Muscle layer of duodenum (tissue), 2 donors: ENCODE measurements around the gene RPS6KA2.

Source experiments
- H3K27ac ChIP-seq: one replicate; pipeline ENCODE4 v1.7.0; 2013; ENCODE audit warnings: mild to moderate bottlenecking, low read length
- H3K27me3 ChIP-seq: one replicate; pipeline ENCODE4 v1.7.0; 2013; ENCODE audit warnings: low read depth, mild to moderate bottlenecking, control low read depth, low read length
- H3K36me3 ChIP-seq, 2 donors: one replicate each; pipeline ENCODE4 v1.7.0; 2013; ENCODE audit warnings: low read length in 2 of 2, control low read depth in 1 of 2, mild to moderate bottlenecking in 1 of 2; ENCODE audit not compliant: insufficient read depth in 2 of 2, control insufficient read depth in 1 of 2
- H3K4me1 ChIP-seq, 2 donors: one replicate each; pipeline ENCODE4 v1.7.0; 2013; ENCODE audit warnings: low read length in 2 of 2, mild to moderate bottlenecking in 2 of 2, control low read depth in 1 of 2, moderate library complexity in 1 of 2; ENCODE audit not compliant: insufficient read depth in 2 of 2, control insufficient read depth in 1 of 2
- H3K4me3 ChIP-seq, 2 donors: one replicate each; pipeline ENCODE4 v1.7.0; 2013; ENCODE audit warnings: low read length in 2 of 2, low read depth in 1 of 2, mild to moderate bottlenecking in 1 of 2
- H3K9me3 ChIP-seq, 2 donors: one replicate each; pipeline ENCODE4 v1.7.0; 2013; ENCODE audit warnings: low read length in 2 of 2, control low read depth in 1 of 2, mild to moderate bottlenecking in 1 of 2; ENCODE audit not compliant: control insufficient read depth in 1 of 2
- donor health status: healthy.

Gene RPS6KA2

DNA sequence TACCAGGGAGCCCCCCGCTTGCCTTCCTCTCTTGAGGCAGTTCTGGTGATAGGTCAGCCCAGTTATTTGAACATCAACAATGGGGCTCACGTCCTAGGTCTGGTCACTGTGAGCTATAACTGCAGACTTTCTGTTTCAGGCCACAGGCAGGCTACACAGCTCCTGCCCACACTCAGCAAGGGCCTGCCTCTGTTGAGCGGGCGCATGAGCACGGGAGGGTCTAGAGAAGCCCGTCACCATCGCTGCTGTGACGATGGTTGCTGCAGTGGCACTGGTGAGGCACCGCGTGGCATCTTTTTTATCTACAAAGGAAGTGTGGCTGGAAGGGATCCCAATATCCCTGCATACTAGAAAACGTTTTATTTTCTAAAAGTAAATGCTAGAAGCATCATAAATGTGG, 118.3 kb downstream of the RPS6KA2 start:
- no peaks in the 10 kb centered on the region for H3K27me3 ChIP-seq
- no peaks in the 10 kb centered on the region for H3K4me1 ChIP-seq
- H3K4me3 ChIP-seq: no peak overlapping the region
- H3K27ac ChIP-seq: no peak overlapping the region
- no peaks in the 10 kb centered on the region for H3K9me3 ChIP-seq
- peaks cover 13 to 51% of the 10 kb centered on the region in 2 donors for H3K36me3 ChIP-seq

- H3K36me3 ChIP-seq: peaks cover 15 to 58% of the 10 kb centered on the region in 2 donors
- no peak overlapping the region for H3K27ac ChIP-seq
These were observed 119.1 kb downstream of the RPS6KA2 start for GRCh38 chr6:166507809-166508564.

GRCh38 chr6:166507380-166507779, 119.7 kb downstream of the RPS6KA2 start:
- H3K4me1 ChIP-seq: no peaks in the 10 kb centered on the region
- H3K4me3 ChIP-seq: no peak overlapping the region
- peaks cover 15 to 58% of the 10 kb centered on the region in 2 donors for H3K36me3 ChIP-seq
- H3K9me3 ChIP-seq: no peaks in the 10 kb centered on the region
- H3K27ac ChIP-seq: no peak overlapping the region
- no peaks in the 10 kb centered on the region for H3K27me3 ChIP-seq

More at GRCh38 chr6:166507809-166508564, 119.1 kb downstream of the RPS6KA2 start:
- no peaks in the 10 kb centered on the region for H3K27me3 ChIP-seq
- H3K4me3 ChIP-seq: no peak overlapping the region
- no peaks in the 10 kb centered on the region for H3K9me3 ChIP-seq
- no peaks in the 10 kb centered on the region for H3K4me1 ChIP-seq

DNA sequence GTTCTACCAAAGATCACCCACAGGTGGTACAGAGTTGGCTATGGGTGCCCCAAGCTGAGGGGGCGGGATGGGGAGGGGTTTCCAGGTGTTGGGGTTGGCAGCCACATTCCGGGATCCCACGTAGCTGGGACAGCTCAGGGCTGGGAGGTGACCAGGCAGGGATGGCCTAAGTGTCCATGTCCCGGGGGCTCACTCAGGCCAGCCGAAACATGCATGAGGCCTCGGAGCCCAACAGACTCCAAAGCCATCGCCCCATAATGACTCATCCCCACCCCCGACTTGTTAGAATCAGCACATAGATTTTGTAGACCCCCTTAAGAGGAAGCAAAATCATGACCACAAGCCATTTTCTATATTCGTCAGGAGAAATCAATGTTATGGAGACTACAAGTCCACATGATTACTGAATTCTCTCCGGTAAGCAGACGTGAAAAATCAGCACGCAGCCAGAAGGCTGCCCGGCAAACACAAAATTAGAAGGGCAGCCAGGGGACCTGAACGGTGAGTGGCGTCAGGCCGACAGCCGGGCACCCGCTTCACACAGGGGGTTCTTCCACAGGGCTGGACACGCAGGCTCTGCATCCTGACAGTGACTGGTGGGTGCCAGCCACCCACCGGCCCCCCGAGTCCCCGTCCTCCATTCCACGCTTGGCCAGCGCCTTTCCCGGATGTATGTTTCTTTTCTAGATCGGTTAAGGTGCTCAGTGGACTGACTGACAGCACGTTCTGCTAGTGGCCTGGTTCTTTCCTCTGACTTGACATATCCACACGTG, 121.7 kb downstream of the RPS6KA2 start:
- Histone ChIP-seq H3K27ac (no peak overlapping the region), H3K36me3 (peaks cover 15 to 69% of the 10 kb centered on the region in 2 donors), H3K27me3 (no peaks in the 10 kb centered on the region), H3K9me3 (no peaks in the 10 kb centered on the region), H3K4me1 (no peaks in the 10 kb centered on the region), H3K4me3 (no peak overlapping the region)

GRCh38 chr6:166504100-166504499, 123.0 kb downstream of the RPS6KA2 start:
- peaks cover 15 to 71% of the 10 kb centered on the region in 2 donors for H3K36me3 ChIP-seq
- no peaks in the 10 kb centered on the region for H3K4me1 ChIP-seq
- H3K27me3 ChIP-seq: no peaks in the 10 kb centered on the region
- H3K9me3 ChIP-seq: no peaks in the 10 kb centered on the region
- H3K27ac ChIP-seq: no peak overlapping the region
- no peak overlapping the region for H3K4me3 ChIP-seq

GRCh38 chr6:166503167-166503744, 123.8 kb downstream of the RPS6KA2 start:
- Histone ChIP-seq H3K9me3 (no peaks in the 10 kb centered on the region), H3K4me3 (no peak overlapping the region), H3K4me1 (no peaks in the 10 kb centered on the region), H3K27me3 (no peaks in the 10 kb centered on the region), H3K36me3 (peaks cover 15 to 71% of the 10 kb centered on the region in 2 donors), H3K27ac (no peak overlapping the region)

DNA sequence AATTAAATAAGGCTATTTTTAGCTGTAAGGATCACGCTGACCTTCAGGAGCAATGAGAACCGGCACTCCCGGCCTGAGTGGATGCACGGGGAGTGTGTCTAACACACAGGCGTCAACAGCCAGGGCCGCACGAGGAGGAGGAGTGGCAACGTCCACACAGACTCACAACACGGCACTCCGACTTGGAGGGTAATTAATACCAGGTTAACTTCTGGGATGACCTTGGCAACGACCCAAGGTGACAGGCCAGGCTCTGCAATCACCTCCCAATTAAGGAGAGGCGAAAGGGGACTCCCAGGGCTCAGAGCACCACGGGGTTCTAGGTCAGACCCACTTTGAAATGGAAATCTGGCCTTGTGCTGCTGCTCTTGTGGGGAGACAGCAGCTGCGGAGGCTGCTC, 124.6 kb downstream of the RPS6KA2 start:
- Histone ChIP-seq H3K27ac (no peak overlapping the region), H3K9me3 (no peaks in the 10 kb centered on the region), H3K4me3 (no peak overlapping the region), H3K27me3 (no peaks in the 10 kb centered on the region), H3K36me3 (peaks cover 15 to 72% of the 10 kb centered on the region in 2 donors), H3K4me1 (no peaks in the 10 kb centered on the region)

DNA sequence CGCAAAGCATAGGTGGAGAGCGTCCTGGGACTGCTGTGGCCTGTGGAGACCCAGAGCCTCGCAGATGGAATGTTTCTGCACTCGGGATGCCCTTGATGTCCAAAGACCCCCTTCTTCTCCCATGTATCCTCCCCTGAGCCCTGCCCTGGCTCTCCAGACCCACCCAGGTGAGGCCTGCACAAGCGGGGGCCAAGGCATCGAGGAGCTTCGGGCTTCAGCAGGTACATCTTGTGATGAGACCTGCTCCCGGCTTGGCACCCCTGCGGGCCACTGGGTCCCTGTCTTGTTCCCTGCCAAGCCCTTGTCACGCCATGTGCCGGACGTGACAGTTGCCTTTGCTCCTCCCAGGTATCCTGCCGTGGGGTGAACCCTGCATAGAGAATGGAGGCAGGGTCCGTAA, 125.8 kb downstream of the RPS6KA2 start:
- H3K27me3 ChIP-seq: no peaks in the 10 kb centered on the region
- no peak overlapping the region for H3K4me3 ChIP-seq
- H3K36me3 ChIP-seq: peaks cover 15 to 63% of the 10 kb centered on the region in 2 donors
- no peaks in the 10 kb centered on the region for H3K4me1 ChIP-seq
- no peaks in the 10 kb centered on the region for H3K9me3 ChIP-seq
- no peak overlapping the region for H3K27ac ChIP-seq

DNA sequence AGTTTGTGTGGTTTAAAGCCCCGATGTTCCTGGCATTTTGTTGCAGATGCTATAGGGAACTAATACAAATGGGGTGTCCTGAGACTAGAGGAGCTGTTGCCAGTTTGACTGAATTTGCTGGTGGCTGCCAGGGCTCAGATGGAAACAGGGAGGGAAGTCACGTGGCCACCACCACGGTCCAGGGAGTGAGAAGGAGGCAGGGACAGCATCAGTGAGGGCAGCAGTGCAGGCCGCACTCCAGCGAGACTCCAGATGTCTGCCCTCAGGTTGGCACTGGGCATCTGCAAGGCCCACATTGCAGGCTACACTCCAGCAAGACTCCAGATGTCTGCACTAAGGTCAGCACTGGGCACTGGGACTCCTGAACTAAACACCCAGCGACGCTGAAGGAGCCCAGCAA, 126.8 kb downstream of the RPS6KA2 start:
- H3K9me3 ChIP-seq: no peaks in the 10 kb centered on the region
- peaks cover 15 to 53% of the 10 kb centered on the region in 2 donors for H3K36me3 ChIP-seq
- H3K27ac ChIP-seq: no peak overlapping the region
- no peaks in the 10 kb centered on the region for H3K4me1 ChIP-seq
- H3K4me3 ChIP-seq: no peak overlapping the region
- no peaks in the 10 kb centered on the region for H3K27me3 ChIP-seq

- H3K4me3 ChIP-seq: no peak overlapping the region
- no peaks in the 10 kb centered on the region for H3K27me3 ChIP-seq
- H3K27ac ChIP-seq: no peak overlapping the region
- no peaks in the 10 kb centered on the region for H3K9me3 ChIP-seq
- peaks cover 10 to 49% of the 10 kb centered on the region in 2 donors for H3K36me3 ChIP-seq
- no peaks in the 10 kb centered on the region for H3K4me1 ChIP-seq
These were observed 127.5 kb downstream of the RPS6KA2 start for GRCh38 chr6:166499350-166500163.
